GM19324 (cell line): ENCODE measurements around the gene SIGLEC6.

ENCODE experiments used
- ATAC-seq: cut with Tn5 transposase; IDR thresholded peaks from one replicate; pipeline ENCODE4 v1.9.1; 2021; ENCODE audit warnings: mild to moderate bottlenecking, moderate library complexity; ENCODE audit not compliant: unreplicated experiment, low FRiP score

Gene SIGLEC6

GRCh38 chr19:51479531-51480331 lies 51.7 kb downstream of the SIGLEC6 start:
- ATAC-seq, result no peak

DNA sequence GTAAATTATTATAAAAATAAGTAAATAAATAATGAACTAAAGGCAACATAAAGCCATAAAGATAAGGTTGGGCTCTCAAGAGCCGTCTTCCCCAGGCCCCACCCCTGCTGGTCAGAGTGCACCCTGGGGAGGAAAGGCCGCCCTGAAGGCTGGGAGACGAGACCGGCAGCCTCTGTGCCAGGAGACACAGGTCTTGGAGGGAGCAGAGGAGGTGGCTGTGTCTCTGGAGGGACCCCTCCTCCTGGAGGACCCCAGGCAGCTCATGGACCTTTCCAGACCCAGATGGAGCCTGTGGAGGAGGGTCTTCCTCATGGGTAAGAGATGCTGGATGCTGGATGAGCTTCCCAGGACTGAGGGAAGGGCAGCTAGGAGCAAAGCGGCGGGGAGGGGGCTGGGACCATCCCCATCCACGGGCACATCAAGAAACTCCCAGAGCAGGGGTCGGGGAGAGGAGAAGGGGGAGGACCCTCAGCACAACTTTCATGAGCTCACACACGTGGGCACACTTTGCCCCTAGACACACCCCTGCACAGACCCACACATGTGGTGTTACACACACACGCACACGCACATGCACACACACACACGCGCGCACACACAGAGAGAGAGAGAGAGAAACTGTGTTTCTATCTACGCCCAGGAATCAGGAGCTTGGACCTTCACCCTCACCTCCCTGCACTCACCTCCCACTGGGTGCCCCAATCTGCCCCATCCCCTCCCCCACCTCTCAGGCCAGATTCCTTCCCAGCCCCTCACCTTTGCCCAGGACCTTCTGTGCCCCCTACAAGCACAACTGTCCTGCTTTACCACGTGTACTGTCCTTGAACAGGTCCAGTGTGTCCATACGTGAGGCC lies 52.9 kb downstream of the SIGLEC6 start, which contains the start of gene CEACAM18:
TSS of gene CEACAM18 (plus strand) at position 159 of the 854 bp plus-strand sequence.
- ATAC-seq, result no peak

- ATAC-seq, result no peak
These were observed 54.1 kb downstream of the SIGLEC6 start for GRCh38 chr19:51477344-51477743.

DNA sequence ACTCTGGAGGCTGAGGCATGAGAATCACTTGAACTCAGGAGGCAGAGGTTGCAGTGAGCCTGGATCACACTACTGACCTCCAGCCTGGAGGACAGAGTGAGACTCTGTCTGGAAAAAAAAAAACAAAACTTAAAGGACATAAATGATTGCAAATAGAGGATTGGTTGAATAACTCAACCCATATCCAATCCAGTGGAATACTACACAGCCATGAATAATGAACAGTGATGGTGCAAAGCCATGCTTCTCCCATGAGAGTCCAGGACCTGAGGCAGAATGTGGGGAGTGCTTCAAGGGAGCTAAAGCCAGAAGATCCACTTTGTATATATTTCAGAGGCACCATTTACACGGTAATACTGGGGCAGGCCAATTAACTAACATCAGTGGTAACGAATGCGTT lies 55.3 kb downstream of the SIGLEC6 start:
- no peak for ATAC-seq

DNA sequence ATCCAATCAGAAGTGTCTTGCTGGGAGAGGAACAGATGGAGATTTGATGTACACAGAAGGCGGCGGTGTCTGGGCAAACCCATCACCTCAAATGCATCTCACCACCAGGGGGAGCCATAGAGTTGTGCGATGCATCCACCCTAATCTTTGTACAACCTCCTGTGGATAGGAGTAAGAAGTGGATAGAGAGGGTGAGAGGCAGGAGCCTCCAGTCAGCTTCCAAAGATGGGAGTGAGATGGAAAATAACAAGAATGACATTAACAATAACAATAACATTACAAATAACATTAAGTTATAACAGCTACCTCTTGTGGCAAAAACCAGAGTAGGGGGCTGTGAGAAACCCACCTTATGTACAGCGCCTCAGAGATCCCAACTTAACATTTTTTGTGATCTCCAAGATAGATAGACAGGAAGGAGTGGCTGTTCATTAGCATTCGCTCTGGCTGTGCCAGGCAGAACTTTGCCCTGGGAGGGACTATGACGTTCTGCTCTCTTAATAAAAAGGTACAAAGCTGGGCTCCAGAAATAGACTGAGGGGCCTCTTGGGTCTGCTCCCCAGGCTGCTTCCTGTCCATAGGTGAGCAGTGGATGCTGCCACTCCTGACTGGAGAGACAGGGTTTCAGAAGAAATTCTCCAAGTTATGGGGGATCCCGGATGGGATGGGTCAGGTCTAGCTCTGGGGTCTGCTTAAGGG lies 58.3 kb downstream of the SIGLEC6 start:
- no peak for ATAC-seq

GRCh38 chr19:51472607-51473006 lies 58.9 kb downstream of the SIGLEC6 start:
- ATAC-seq, result no peak

DNA sequence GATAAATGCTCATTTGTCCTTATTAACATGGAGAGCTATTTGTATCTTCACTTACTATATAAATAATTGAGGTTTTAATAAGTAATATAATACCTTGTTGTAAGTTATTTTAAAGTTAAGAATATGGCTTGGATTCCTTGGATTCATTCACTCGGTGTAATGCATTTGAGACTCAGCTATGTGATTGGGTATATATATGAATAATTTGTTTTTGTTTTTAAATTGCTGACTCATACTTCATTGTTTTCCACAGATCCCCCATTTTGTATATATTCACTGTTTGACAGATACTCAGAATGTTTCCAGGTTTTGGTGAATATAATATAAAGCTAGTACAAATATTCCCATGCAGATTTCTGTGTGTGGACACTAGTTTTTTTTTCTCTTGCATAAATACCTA lies 59.9 kb downstream of the SIGLEC6 start:
- ATAC-seq, result no peak

- no peak for ATAC-seq
These were observed 60.5 kb downstream of the SIGLEC6 start for GRCh38 chr19:51470966-51471365.

- ATAC-seq, result no peak
These were observed 61.8 kb downstream of the SIGLEC6 start for GRCh38 chr19:51469629-51470028.

DNA sequence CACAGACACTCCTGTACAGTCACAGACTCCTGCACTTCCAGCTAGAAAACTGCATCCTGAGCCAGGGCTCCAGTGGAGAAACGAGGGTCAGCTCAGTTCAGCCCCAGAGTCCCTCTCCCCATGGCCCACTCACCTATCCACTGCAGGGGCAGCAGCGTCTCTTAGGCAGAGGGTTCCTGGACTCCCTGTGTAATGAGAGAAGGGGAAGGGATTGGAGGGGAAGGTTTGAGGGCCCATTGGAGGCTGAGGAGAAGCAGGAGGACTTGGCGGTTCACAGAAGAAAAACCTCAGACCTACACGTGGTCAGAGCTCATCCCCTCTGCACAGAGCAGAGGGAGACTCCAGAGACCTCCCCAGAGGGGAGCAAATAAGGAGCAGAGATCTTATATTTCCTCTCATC lies 62.3 kb downstream of the SIGLEC6 start:
- ATAC-seq, result no peak

- ATAC-seq, result no peak
These were observed 62.9 kb downstream of the SIGLEC6 start for GRCh38 chr19:51468545-51468920.

DNA sequence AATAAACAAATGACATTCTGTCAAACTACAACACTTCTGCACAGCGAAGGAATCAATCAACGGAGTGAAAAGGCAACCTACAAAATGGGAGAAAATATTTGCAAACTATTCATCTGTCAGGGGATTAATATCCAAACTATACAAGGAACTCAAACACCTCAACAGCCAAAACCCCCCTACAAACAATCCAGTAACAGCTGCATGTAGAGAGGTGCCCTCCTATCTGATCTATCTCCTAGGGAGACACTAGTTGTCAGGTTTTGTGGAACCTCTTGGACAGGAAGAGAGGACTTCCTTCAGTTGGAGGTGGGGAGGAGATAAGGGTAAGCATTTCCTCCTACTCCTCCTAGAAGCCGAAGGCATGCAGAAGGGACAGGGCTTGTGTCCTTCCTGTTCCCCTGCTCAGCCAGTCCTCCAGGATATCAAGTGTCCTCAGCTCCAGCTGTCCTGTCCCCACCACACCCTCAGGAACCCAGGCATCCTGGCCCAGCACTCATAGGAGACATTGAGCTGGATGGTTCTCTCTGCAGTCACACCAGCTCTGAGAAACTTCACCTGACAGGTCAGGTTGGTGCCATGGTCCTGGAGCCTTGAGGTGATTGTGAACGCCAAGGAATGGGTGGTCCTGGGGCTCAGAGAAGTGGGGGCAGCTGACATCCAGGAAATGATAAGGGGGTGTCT lies 63.5 kb downstream of the SIGLEC6 start:
- ATAC-seq, result no peak
